ENCODE results near the gene CCDC88C.

Gene CCDC88C

GRCh38 chr14:91327250-91327595 lies 90.4 kb downstream of the CCDC88C start:
- TF ChIP-seq GATA1 (IDR thresholded peaks at IDR 0.05; ENCODE audit: low read depth, low read length), result no peak
- no peak for TF ChIP-seq POLR2A (IDR thresholded peaks at IDR 0.05; ENCODE audit: low read length)

GRCh38 chr14:91326514-91327249 lies 90.9 kb downstream of the CCDC88C start:
- peak; percentile 32 to 43 for DNase-seq
- TF ChIP-seq GATA1 (IDR thresholded peaks at IDR 0.05; ENCODE audit: low read depth, low read length) (no peak), POLR2A (IDR thresholded peaks at IDR 0.05; ENCODE audit: low read length) (no peak)

More at GRCh38 chr14:91327250-91327595, 90.4 kb downstream of the CCDC88C start:
- DNase-seq, result no peak

DNA sequence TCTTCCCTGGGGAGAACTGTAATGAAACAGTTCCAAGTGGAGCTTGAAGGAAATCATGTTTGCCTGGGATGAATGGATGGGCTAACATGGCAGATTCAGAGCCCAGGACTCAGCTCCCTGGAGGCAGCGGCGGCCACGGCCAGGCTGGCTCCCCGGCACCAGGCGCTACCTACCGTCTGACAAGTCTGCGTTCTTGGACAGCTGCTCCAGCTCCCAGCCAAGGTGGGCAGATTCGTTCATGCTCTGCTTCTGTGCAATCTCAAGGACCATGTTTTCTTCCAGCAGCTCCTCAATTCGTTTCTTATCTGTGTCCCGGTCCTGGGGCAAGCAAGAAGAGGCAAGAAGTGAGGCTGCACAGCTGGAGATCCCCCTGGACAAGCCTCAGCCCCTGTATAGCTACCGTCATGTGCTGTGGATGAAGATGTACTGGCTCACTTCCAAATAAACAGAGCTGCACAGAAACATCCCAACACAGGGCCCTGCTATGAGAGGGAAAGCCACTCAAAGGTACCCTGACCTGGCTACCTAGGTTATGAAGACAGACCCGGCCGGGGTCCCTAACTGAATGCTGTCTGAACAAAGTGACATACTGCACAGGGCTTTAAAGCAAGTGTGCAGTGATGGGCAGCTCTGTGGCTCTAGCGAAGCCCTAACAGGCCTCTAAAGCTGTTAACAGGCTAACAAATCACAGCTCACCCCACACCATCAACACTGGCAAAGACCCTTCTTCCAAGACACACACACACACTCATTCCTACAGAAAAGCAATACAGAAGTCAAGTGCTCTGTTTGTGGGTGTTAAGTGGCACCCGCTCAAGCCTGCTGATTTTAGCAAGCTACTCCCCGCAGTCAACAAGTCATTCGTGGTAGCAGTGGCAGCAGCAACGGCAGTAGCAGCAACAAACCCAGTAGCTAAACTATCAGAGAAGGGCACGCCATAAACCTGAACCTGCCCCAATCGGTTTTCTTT lies 92.7 kb downstream of the CCDC88C start:
- DNase-seq, result no peak
- TF ChIP-seq GATA1 (IDR thresholded peaks at IDR 0.05; ENCODE audit: low read depth, low read length) (no peak), POLR2A (IDR thresholded peaks at IDR 0.05; ENCODE audit: low read length) (no peak)

DNA sequence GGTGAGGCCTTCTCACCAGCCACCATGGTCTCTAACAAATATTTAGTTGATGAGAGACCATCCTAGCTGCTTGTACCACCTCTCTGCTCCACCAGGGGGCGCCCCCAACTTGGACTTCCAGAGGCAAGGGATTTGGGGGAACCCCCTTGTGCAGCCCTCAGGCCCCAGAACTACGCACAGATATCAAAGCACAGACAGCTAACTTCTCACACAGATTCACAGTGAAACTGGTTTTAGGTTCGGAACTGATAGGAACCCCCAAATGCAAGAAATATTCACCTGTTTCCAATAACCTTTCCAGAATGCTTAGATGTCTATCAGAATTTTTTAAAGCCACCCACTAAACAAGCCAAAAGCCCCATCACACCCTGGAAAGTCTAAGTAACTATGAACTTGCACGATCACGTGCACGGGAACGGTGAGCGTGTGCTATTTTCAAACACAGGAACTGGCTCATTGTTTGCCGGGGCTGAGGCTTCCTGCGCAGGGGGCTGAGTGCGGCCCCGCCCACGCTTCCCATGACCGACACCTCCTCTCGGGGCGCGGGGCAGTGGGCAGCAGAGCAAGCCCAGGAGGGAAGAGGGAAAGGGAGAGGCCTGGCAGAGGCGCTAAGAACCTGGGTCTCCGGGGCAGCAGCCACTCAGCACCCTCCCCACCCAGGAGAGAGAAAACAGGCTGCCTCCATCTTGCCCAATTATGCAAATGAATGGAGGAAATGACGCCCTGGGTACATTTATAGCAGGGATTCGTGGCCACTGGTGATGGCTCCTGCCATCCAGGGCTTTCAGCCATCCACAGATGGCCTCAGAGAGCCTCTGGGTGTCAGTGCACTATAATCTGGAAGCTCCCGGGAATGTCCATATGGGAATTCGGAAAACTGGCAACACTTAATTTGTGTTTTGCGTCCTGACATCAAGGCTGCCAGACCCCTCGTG lies 93.7 kb downstream of the CCDC88C start:
- TF ChIP-seq GATA1 (IDR thresholded peaks at IDR 0.05; ENCODE audit: low read depth, low read length) (no peak), POLR2A (IDR thresholded peaks at IDR 0.05; ENCODE audit: low read length) (no peak)
- DNase-seq, result peak; percentile 84 to 90

DNA sequence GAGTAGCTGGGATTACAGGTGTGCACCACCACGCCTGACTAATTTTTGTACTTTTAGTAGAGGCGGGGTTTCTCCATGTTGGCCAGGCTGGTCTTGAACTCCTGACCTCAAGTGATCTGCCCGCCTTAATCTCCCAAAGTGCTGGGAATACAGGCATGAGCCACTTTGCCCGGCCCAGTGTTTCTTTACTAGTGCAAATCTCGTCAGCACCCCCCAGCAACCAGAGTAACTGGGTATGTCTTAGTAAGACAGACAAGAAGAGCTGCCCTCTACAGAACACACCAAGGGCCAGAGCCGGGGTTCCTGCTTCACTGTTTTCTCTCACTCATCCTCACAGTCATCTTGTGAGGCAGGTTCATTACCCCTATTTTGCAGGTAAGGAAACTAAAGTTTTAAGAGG lies 94.6 kb downstream of the CCDC88C start:
- TF ChIP-seq POLR2A (IDR thresholded peaks at IDR 0.05; ENCODE audit: low read length) (no peak), GATA1 (IDR thresholded peaks at IDR 0.05; ENCODE audit: low read depth, low read length) (no peak)
- no peak for DNase-seq

- DNase-seq, result no peak
- TF ChIP-seq POLR2A (IDR thresholded peaks at IDR 0.05; ENCODE audit: low read length), result no peak
- TF ChIP-seq GATA1 (IDR thresholded peaks at IDR 0.05; ENCODE audit: low read depth, low read length), result no peak
These were observed 95.0 kb downstream of the CCDC88C start for GRCh38 chr14:91322623-91323022.

- DNase-seq, result no peak
- TF ChIP-seq GATA1 (IDR thresholded peaks at IDR 0.05; ENCODE audit: low read depth, low read length) (no peak), POLR2A (IDR thresholded peaks at IDR 0.05; ENCODE audit: low read length) (no peak)
These were observed 96.5 kb downstream of the CCDC88C start for GRCh38 chr14:91321131-91321530.

DNA sequence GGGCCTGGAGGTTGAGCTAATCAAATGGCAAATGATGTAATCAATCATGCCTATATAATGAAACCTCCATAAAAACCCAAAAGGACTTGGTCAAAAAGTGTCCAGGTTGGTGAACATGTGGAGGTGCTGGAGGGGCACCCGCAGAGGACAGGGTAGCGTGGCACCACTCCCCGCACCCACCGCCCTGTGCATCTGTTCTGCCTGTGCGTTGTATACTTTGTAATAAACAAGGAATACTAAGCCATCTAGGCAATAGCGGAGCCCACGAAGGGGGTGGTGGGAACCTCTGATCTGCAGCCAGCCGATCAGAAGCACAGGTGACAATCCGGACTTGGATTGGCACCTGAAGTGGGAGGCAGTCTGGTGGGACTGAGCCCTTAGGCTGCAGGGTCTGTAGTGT lies 97.4 kb downstream of the CCDC88C start:
- TF ChIP-seq GATA1 (IDR thresholded peaks at IDR 0.05; ENCODE audit: low read depth, low read length), result no peak
- TF ChIP-seq POLR2A (IDR thresholded peaks at IDR 0.05; ENCODE audit: low read length), result no peak
- no peak for DNase-seq

- no peak for DNase-seq
- TF ChIP-seq POLR2A (IDR thresholded peaks at IDR 0.05; ENCODE audit: low read length) (no peak), GATA1 (IDR thresholded peaks at IDR 0.05; ENCODE audit: low read depth, low read length) (no peak)
These were observed 98.7 kb downstream of the CCDC88C start for GRCh38 chr14:91318911-91319310.

GRCh38 chr14:91317381-91318308 lies 100.0 kb downstream of the CCDC88C start:
- TF ChIP-seq POLR2A (IDR thresholded peaks at IDR 0.05; ENCODE audit: low read length) (no peak), GATA1 (IDR thresholded peaks at IDR 0.05; ENCODE audit: low read depth, low read length) (no peak)

GRCh38 chr14:91316761-91317160 lies 100.9 kb downstream of the CCDC88C start:
- DNase-seq, result no peak
- TF ChIP-seq GATA1 (IDR thresholded peaks at IDR 0.05; ENCODE audit: low read depth, low read length), result no peak
- TF ChIP-seq POLR2A (IDR thresholded peaks at IDR 0.05; ENCODE audit: low read length), result no peak

More at GRCh38 chr14:91317381-91318308, 100.0 kb downstream of the CCDC88C start:
- peak; percentile 83 for DNase-seq

DNA sequence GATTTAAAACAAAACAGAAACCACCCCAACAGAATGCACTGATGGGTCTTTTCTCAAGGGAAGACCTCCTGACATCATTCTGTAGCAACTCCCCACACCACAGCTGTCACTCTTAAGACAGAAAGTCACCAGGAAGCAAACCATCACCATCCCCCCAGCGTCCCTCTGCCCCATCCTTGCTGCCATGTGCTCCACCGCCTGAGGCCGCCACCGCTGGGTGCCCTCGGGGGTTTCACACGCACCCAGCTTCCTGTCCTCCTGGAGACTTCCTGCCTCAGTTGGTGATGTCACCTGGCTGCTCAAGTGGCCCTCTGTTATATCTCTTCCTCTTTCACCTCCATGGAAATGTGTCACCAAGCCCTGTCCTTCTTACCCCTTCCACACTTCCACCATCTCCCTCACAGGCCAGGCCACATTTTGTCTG lies 101.8 kb downstream of the CCDC88C start:
- no peak for DNase-seq
- TF ChIP-seq GATA1 (IDR thresholded peaks at IDR 0.05; ENCODE audit: low read depth, low read length), result no peak
- no peak for TF ChIP-seq POLR2A (IDR thresholded peaks at IDR 0.05; ENCODE audit: low read length)
